GM10266 (cell line): ENCODE measurements around the gene GRID2.

Source experiments
- DNase-seq: peaks from one replicate; pipeline ENCODE4 v3.0.0; 2012; ENCODE audit errors: extremely low spot score
- TF ChIP-seq, protein P1 (sequence below): IDR thresholded peaks from 2 replicates; pipeline ENCODE4 v1.5.1; 2012; ENCODE audit warnings: mild to moderate bottlenecking, low read depth; ENCODE audit not compliant: control insufficient read depth, insufficient read depth; ENCODE audit errors: missing control alignments

GRID2 gene

DNA sequence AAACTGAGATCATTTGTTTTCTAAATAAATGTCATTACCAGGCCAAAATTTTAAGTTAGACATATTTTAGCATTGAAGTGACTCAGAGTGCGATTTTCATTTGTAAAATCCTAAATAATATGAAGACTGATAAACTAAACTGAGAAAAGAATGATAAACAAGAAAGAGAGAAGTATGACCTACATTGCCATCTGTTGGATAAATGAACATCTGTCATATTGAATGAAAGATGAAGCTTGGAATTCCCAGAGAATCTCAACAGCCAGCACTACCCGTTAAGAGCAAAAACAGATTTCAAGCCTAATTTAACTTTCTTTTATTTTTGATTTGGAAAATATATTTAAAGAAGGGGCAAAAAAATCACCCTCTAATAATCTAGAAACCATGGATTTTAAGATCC is 933.8 kb downstream of the GRID2 start:
- TF ChIP-seq, protein P1, sequence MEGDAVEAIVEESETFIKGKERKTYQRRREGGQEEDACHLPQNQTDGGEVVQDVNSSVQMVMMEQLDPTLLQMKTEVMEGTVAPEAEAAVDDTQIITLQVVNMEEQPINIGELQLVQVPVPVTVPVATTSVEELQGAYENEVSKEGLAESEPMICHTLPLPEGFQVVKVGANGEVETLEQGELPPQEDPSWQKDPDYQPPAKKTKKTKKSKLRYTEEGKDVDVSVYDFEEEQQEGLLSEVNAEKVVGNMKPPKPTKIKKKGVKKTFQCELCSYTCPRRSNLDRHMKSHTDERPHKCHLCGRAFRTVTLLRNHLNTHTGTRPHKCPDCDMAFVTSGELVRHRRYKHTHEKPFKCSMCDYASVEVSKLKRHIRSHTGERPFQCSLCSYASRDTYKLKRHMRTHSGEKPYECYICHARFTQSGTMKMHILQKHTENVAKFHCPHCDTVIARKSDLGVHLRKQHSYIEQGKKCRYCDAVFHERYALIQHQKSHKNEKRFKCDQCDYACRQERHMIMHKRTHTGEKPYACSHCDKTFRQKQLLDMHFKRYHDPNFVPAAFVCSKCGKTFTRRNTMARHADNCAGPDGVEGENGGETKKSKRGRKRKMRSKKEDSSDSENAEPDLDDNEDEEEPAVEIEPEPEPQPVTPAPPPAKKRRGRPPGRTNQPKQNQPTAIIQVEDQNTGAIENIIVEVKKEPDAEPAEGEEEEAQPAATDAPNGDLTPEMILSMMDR, result no peak

DNA sequence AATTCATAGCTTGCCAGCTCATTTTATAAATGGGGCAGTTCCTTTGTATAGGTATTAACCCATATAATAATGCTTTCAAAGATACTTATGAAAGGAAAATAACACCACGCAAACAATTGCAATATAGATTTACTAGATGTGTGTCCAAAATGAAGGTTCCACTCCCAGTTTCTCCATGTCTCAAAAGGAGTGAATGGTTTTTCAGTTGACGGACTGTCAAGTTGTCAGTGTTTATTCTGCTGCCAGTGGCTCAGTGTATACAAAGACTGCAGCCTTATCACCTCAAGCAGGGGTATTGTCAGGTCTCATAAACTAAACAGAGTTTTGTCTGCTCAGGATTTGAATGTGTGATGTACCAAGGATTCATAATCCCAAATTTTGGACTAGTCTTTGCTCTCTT is 939.5 kb downstream of the GRID2 start:
- no peak for DNase-seq
- TF ChIP-seq, protein P1, result no peak

More for the DNA sequence above, 933.8 kb downstream of the GRID2 start:
- no peak for DNase-seq

DNA sequence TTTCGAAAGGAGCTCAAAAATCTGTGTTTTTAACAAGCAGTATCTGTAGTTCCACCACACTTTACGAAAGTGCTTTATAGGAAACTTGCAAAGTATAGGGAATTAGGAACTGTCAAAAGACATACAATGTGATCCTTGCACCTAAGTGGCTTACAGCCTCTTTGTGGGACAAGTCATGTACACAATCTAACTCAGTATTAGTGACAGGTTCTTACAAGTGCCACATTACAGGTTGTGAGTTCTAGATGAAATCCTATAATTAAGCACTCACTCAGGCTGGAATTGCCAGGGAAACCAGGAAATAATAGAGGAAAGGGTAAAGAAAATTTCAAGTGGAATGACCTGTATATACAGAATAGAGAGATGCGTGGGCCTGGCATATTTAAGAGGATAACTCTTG is 957.4 kb downstream of the GRID2 start:
- no peak for DNase-seq
- TF ChIP-seq, protein P1, result no peak

DNA sequence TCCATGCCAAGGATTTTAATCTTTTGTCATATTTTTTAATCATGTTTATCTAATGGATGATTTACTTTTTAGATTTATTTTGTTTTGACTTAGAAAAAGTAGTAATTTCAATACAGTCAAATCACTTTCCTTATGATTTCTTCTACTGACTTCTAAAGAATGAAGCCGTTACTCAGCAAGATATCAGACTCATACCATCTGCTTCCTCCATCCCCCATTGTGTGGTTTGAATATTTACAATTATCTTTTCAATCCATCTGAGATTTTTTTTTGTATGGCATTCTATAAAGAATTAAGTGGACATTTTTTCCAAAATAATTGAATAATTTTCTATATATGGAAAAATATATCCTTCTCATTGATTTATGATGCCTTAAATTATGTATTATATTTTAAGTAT is 959.4 kb downstream of the GRID2 start:
- TF ChIP-seq, protein P1, result no peak
- no peak for DNase-seq

DNA sequence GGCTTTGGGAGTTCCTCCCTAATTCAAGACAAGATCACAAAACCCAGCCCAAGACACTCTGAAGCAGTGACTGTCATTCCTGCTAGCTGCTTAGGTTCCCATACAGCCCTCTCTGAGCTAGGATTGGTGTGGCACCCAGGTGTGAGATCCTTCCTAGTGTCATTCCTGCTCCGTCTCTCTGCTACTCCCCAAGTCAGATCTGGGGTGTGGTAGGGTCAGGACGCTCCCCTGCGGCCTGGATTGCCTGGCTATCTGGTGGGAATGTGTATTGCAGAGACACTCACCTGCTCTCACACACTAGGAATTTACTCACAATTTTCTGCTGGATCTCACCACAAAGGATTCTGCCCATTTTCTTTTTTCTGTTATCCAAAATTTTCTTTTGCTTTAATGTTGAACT is 964.0 kb downstream of the GRID2 start:
- TF ChIP-seq, protein P1, result no peak
- no peak for DNase-seq

DNA sequence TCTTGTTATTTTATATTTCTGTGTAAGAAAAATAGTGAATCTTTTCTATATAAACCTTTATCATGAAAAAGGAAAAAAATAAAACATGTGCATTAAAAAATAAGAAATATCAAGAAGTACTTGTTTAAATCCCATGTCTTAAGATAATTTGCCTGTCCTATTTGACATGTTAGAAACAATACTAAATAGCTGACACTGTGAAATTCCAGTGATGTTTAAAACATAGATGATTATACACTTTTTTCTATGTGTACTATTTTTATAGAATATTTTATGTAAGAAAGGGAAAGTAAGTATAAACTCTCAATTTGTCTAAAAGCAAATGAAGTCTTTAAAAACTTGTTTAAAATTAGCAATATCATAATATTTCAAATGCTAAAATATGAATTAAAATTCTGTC is 981.6 kb downstream of the GRID2 start:
- no peak for DNase-seq

DNA sequence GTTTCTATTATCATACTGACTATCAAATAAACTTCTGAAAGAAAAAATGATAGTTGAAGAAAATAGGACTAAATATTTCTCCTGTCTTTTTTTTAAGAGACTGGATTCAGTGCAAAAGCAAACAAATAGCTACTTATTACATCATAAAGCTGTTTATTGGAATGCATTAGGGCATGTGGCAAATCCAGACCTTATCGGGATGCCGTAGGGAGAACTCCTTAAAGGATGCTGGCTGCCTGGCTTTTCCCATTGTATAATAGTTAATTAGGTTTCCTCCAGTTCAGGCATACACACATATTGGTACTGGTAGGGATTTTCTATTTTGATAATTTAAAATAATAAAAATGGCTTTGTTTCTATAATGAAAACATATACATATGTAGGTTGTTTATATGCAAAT is 985.5 kb downstream of the GRID2 start:
- TF ChIP-seq, protein P1, result no peak
- no peak for DNase-seq

More for the DNA sequence above, 981.6 kb downstream of the GRID2 start:
- TF ChIP-seq, protein P1, result no peak
